Endodermal cell (in vitro differentiated cells): ENCODE data around the gene PPP2R2C. TPM values are rescaled to one million over a fixed set of nuclear protein-coding genes. Genes with fewer than 3 reads are reported as not detected.

Experiments used
- DNase-seq: peaks from one replicate; pipeline ENCODE4 v3.0.0-alpha.2; 2017
- H3K27ac ChIP-seq: 2 replicates; pipeline ENCODE4 v1.5.1; 2013; ENCODE audit warnings: mild to moderate bottlenecking, low read depth, low read length, moderate library complexity
- H3K27me3 ChIP-seq: 2 replicates; pipeline ENCODE4 v1.6.1; 2013; ENCODE audit warnings: mild to moderate bottlenecking, low read length, moderate library complexity; ENCODE audit not compliant: insufficient read depth, control insufficient read depth, poor library complexity, severe bottlenecking
- H3K36me3 ChIP-seq: 2 replicates; pipeline ENCODE4 v1.7.0; 2013; ENCODE audit warnings: mild to moderate bottlenecking, low read length, moderate library complexity; ENCODE audit not compliant: control insufficient read depth, insufficient read depth
- H3K4me1 ChIP-seq: one replicate; pipeline ENCODE4 v1.7.0; 2013; ENCODE audit warnings: low read length; ENCODE audit not compliant: control insufficient read depth, insufficient read depth
- H3K4me3 ChIP-seq: 2 replicates; pipeline ENCODE4 v1.5.1; 2013; ENCODE audit warnings: mild to moderate bottlenecking, low read length, moderate library complexity
- H3K9ac ChIP-seq: 2 replicates; pipeline ENCODE4 v1.6.1; 2013; ENCODE audit warnings: mild to moderate bottlenecking, low read length, moderate library complexity; ENCODE audit not compliant: poor library complexity, severe bottlenecking; ENCODE audit errors: extremely low read depth
- H3K9me3 ChIP-seq: 2 replicates; pipeline ENCODE4 v1.6.1; 2013; ENCODE audit warnings: mild to moderate bottlenecking, low read length, moderate library complexity; ENCODE audit not compliant: control insufficient read depth
- H3K27ac Mint-ChIP-seq: 2 replicates; pipeline ENCODE4 v1.8.0; 2020; ENCODE audit warnings: mixed read lengths
- H3K27me3 Mint-ChIP-seq: 2 replicates; pipeline ENCODE4 v1.8.0; 2021; ENCODE audit warnings: mild to moderate bottlenecking, mixed read lengths; ENCODE audit not compliant: insufficient read depth
- H3K36me3 Mint-ChIP-seq: 2 replicates; pipeline ENCODE4 v1.8.0; 2020; ENCODE audit warnings: low read depth, mixed read lengths
- H3K4me1 Mint-ChIP-seq: 2 replicates; pipeline ENCODE4 v1.8.0; 2020; ENCODE audit warnings: mixed read lengths
- H3K4me3 Mint-ChIP-seq: 2 replicates; pipeline ENCODE4 v1.8.0; 2020; ENCODE audit warnings: mild to moderate bottlenecking, moderate library complexity, mixed read lengths
- H3K9me3 Mint-ChIP-seq: 2 replicates; pipeline ENCODE4 v1.8.0; 2020; ENCODE audit warnings: mild to moderate bottlenecking, mixed read lengths
- WGBS, 2 experiments: methylation state at CpG; one replicate each; pipeline versions ENCODE4 v1.1.5 to v1.1.7; 2013; ENCODE audit warnings: missing lambda C conversion rate in 2 of 2, mixed read lengths in 1 of 2; ENCODE audit not compliant: insufficient coverage in 1 of 2, insufficient read length in 1 of 2; 5-methylcytosine and 5-hydroxymethylcytosine counted together
- total RNA-seq, 2 donors: library from RNA; stranded (reverse); fragmentation: NEBNext Ultra II Directional in 1 of 2; extraction: Animal tissue kit (Norgen Biotek cat#: 25700) in 1 of 2; gene quantifications; 2 replicates in 1 of 2; 3 replicates in 1 of 2; pipeline ENCODE4 v1.2.1, GENCODE V29; 2021
- TF ChIP-seq, protein P1 (sequence below): fragments of 200-600 bp; sonication (generic); conservative IDR thresholded peaks from 2 replicates; pipeline ENCODE4 v1.5.0; 2021; ENCODE audit warnings: antibody characterized with exemption, mild to moderate bottlenecking

Gene PPP2R2C
- total RNA-seq, 2 donors from 2014 or later: 4.4 to 19.2 TPM

DNA sequence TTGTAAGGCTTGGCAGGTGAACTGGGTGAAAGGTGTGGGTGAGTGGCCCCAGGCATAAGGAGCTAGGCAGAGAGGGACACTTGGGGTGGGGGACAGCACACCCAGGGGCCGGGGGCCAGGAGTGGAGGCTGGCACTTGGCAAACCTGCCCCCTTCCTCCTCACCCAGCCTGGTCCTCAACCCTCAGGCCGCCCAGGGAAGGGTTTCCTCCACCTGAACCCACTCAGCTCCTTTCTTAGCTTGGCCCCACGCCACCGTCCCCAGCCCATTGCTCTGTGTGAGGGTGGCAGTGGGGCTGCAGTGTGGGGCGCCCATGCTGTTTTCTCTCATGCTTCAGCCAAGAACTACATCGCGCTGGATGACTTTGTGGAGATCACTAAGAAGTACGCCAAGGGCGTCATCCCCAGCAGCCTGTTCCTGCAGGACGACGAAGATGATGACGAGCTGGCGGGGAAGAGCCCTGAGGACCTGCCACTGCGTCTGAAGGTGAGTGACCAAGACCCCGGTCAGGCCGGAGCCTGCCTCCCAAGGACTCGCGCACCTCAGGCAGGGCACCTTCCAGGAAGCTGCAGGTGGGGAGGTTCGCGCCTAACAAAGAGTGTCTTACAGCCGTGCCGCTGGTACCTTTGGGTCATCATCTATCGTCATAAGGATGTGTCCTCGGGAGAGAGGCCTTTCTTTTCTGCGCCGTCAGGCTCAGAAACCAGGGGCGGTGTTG is 177.6 kb downstream of the PPP2R2C start:
- Histone ChIP-seq H3K9ac (no peak overlapping the region), H3K4me3 (no peak overlapping the region), H3K9me3 (no peaks in the 10 kb centered on the region), H3K36me3 (peaks cover 7% of the 10 kb centered on the region), H3K27me3 (no peaks in the 10 kb centered on the region), H3K4me1 (no peaks in the 10 kb centered on the region), H3K27ac (no peak overlapping the region)
- peaks cover 38% of the 10 kb centered on the region for H3K36me3 Mint-ChIP-seq
- H3K4me3 Mint-ChIP-seq: no peak overlapping the region
- TF ChIP-seq, protein P1, sequence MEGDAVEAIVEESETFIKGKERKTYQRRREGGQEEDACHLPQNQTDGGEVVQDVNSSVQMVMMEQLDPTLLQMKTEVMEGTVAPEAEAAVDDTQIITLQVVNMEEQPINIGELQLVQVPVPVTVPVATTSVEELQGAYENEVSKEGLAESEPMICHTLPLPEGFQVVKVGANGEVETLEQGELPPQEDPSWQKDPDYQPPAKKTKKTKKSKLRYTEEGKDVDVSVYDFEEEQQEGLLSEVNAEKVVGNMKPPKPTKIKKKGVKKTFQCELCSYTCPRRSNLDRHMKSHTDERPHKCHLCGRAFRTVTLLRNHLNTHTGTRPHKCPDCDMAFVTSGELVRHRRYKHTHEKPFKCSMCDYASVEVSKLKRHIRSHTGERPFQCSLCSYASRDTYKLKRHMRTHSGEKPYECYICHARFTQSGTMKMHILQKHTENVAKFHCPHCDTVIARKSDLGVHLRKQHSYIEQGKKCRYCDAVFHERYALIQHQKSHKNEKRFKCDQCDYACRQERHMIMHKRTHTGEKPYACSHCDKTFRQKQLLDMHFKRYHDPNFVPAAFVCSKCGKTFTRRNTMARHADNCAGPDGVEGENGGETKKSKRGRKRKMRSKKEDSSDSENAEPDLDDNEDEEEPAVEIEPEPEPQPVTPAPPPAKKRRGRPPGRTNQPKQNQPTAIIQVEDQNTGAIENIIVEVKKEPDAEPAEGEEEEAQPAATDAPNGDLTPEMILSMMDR: no peak
- 96% methylated on average over 19 to 27 of the region's 27 CpGs for WGBS, 2 experiments
- H3K4me1 Mint-ChIP-seq: no peaks in the 10 kb centered on the region
- H3K27me3 Mint-ChIP-seq: no peaks in the 10 kb centered on the region
- no peak overlapping the region for H3K27ac Mint-ChIP-seq
- no peak for DNase-seq
- no peaks in the 10 kb centered on the region for H3K9me3 Mint-ChIP-seq

DNA sequence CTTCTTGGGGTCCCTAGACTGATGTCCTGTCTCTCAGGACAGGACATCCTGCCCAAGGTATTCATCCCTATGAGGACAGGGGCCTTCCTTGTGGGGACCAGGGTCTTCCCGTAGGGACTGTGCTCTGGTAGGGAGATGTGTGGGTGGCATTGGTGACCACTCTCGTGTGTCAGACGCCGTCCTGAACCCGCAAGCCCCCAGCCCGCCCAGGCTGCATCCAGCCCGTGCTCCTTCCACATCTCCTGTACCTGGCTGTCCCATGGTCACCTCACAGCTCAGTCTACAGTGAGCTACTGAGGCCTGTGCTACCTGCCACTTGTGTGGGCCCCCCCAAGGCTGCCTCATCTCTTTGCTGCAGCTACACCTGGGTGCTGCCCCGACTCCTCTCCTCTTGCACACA is 178.8 kb downstream of the PPP2R2C start:
- Histone ChIP-seq H3K27me3 (no peaks in the 10 kb centered on the region), H3K36me3 (peaks cover 7% of the 10 kb centered on the region), H3K27ac (no peak overlapping the region), H3K9me3 (no peaks in the 10 kb centered on the region), H3K4me1 (no peaks in the 10 kb centered on the region), H3K4me3 (no peak overlapping the region), H3K9ac (no peak overlapping the region)
- no peak for DNase-seq
- Mint-ChIP-seq H3K9me3 (no peaks in the 10 kb centered on the region), H3K36me3 (peaks cover 45% of the 10 kb centered on the region), H3K4me3 (no peak overlapping the region), H3K27ac (no peak overlapping the region), H3K4me1 (no peaks in the 10 kb centered on the region), H3K27me3 (no peaks in the 10 kb centered on the region)
- 84 to 90% methylated on average over 7 to 8 of the region's 8 CpGs for WGBS, 2 experiments
- TF ChIP-seq, protein P1: no peak

DNA sequence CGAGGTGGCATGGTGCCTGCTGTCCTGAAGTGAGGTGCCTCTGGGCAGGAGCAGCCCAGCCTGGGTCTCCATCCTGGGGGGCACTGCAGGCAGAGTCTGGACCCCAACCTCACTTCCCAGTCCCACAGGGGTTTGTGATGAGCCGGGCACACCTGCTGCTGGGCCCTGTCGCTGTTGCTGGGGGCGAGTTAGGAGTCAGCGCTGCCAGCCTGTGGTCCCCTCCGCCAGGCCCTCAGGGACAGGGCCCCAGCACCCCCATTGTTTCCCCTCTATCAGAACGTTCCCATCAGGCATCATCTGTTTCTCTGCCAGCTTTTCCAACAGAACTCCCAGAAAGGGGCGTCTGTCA is 179.3 kb downstream of the PPP2R2C start:
- H3K9me3 Mint-ChIP-seq: no peaks in the 10 kb centered on the region
- TF ChIP-seq, protein P1: no peak
- peaks cover 51% of the 10 kb centered on the region for H3K36me3 Mint-ChIP-seq
- H3K4me3 Mint-ChIP-seq: no peak overlapping the region
- Histone ChIP-seq H3K4me3 (no peak overlapping the region), H3K27me3 (no peaks in the 10 kb centered on the region), H3K36me3 (peaks cover 7% of the 10 kb centered on the region), H3K9me3 (no peaks in the 10 kb centered on the region), H3K9ac (no peak overlapping the region), H3K27ac (no peak overlapping the region), H3K4me1 (no peaks in the 10 kb centered on the region)
- H3K4me1 Mint-ChIP-seq: no peaks in the 10 kb centered on the region
- no peak for DNase-seq
- no peak overlapping the region for H3K27ac Mint-ChIP-seq
- no peaks in the 10 kb centered on the region for H3K27me3 Mint-ChIP-seq
- WGBS, 2 experiments: 88 to 95% methylated on average over 6 to 8 of the region's 8 CpGs
